SK-N-SH (cell line): ENCODE data around the gene CNTN4.

Experiments
- CTCF ChIP-seq: fragments of 200-600 bp; sonication (generic); IDR thresholded peaks from 2 replicates; pipeline ENCODE4 v1.6.1; 2017; ENCODE audit warnings: antibody characterized with exemption, mild to moderate bottlenecking, moderate library complexity
- FOXJ3 ChIP-seq: sonication (generic); formaldehyde crosslinking; IDR thresholded peaks from 2 replicates; pipeline ENCODE4 v1.5.1; 2020; ENCODE audit warnings: mild to moderate bottlenecking, missing genetic modification reagents
- POLR2AphosphoS5 ChIP-seq: IDR thresholded peaks from 2 replicates; pipeline ENCODE4 v1.6.1; 2012; ENCODE audit warnings: low read depth, low read length
- RAD21 ChIP-seq: IDR thresholded peaks from 2 replicates; pipeline ENCODE4 v1.6.1; 2012; ENCODE audit warnings: mild to moderate bottlenecking, low read length
- RCOR1 ChIP-seq: fragments of 150-350 bp; IDR thresholded peaks from 2 replicates; pipeline ENCODE4 v1.6.1; 2017; ENCODE audit warnings: antibody characterized with exemption, low read length
- RXRA ChIP-seq: IDR thresholded peaks from 2 replicates; pipeline ENCODE4 v1.4.0; 2012; ENCODE audit warnings: low read depth, mild to moderate bottlenecking, borderline replicate concordance
- TCF12 ChIP-seq: IDR thresholded peaks from 2 replicates; pipeline ENCODE4 v1.4.0; 2012
- TF ChIP-seq, protein P1 (sequence below): IDR thresholded peaks from 2 replicates; pipeline ENCODE4 v1.4.0; 2012; ENCODE audit warnings: low read depth

- TF ChIP-seq CTCF (no peak), POLR2AphosphoS5 (no peak), RCOR1 (no peak), RXRA (no peak), FOXJ3 (CRISPR knock-in tag) (no peak), TCF12 (no peak), RAD21 (no peak)
- TF ChIP-seq, protein P1, sequence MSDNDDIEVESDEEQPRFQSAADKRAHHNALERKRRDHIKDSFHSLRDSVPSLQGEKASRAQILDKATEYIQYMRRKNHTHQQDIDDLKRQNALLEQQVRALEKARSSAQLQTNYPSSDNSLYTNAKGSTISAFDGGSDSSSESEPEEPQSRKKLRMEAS = no peak
Measured at GRCh38 chr3:2547049-2547448, 448.4 kb downstream of the CNTN4 start.
